ENCODE results near the gene ZNF592. TPM values are rescaled to one million over a fixed set of nuclear protein-coding genes. Genes with fewer than 3 reads are reported as not detected.

Gene ZNF592
- polyA plus RNA-seq, 1 donor (not counting 4 experiments of a cell fraction or from before 2014, with no cell fraction given): 4.1 TPM

- no peaks in the 10 kb centered on the region for H3K9me1 ChIP-seq (ENCODE audit: control insufficient read depth, extremely low read depth, insufficient read depth, low read length)
- no peak overlapping the region for H3K9ac ChIP-seq (ENCODE audit: control insufficient read depth, extremely low read depth, insufficient read depth, low read length)
- H3K4me1 ChIP-seq (ENCODE audit: control insufficient read depth, extremely low read depth, insufficient read depth, low read length): no peaks in the 10 kb centered on the region
- no peak for DNase-seq (ENCODE audit: low read depth, low spot score)
- peaks cover 23 to 31% of the 10 kb centered on the region in 2 experiments for H3K36me3 ChIP-seq (ENCODE audit: control insufficient read depth in 2 of 2, extremely low read depth in 1 of 2, insufficient read depth in 2 of 2, low read length in 2 of 2)
- H4K20me1 ChIP-seq (ENCODE audit: control insufficient read depth, extremely low read depth, insufficient read depth, low read length): peaks cover 3% of the 10 kb centered on the region
- FAIRE-seq: no peak
- no peak overlapping the region for H2AFZ ChIP-seq (ENCODE audit: control insufficient read depth, low read length)
- no peak overlapping the region for H3K4me3 ChIP-seq (ENCODE audit: control insufficient read depth in 2 of 3, extremely low read depth in 1 of 3, insufficient read depth in 2 of 3, low read depth in 1 of 3, low read length in 3 of 3)
- TF ChIP-seq CTCF (optimal IDR thresholded peaks at IDR 0.05 in 1 of 3, IDR thresholded peaks at IDR 0.05 in 1 of 3, conservative IDR thresholded peaks at IDR 0.05 in 1 of 3; ENCODE audit: extremely low read depth in 1 of 3, insufficient read depth in 2 of 3, low read length in 3 of 3) (no peak), EZH2 (IDR thresholded peaks at IDR 0.05; ENCODE audit: low read length) (no peak)
- H3K27ac ChIP-seq (ENCODE audit: control insufficient read depth, insufficient read depth, low read length): no peak overlapping the region
- H3K4me2 ChIP-seq (ENCODE audit: control insufficient read depth, extremely low read depth, insufficient read depth, low read depth, low read length): no peak overlapping the region
- peaks cover 43% of the 10 kb centered on the region for H3K79me2 ChIP-seq (ENCODE audit: control insufficient read depth, insufficient read depth, low read length)
- no peaks in the 10 kb centered on the region for H3K9me3 ChIP-seq (ENCODE audit: control insufficient read depth, low read depth, low read length)
- dilution Hi-C loops (cut with MboI; ENCODE audit: extremely low pct_ligation_motif_present, low sequenced_read_pairs): no loop called here
- H3K27me3 ChIP-seq (ENCODE audit: control insufficient read depth, extremely low read depth, insufficient read depth, low read length): no peaks in the 10 kb centered on the region
Observed at GRCh38 chr15:84784262-84784661, 35.9 kb downstream of the ZNF592 start.

GRCh38 chr15:84785053-84785452 is 36.7 kb downstream of the ZNF592 start:
- no peaks in the 10 kb centered on the region for H3K27me3 ChIP-seq (ENCODE audit: control insufficient read depth, extremely low read depth, insufficient read depth, low read length)
- H3K4me3 ChIP-seq (ENCODE audit: control insufficient read depth in 2 of 3, extremely low read depth in 1 of 3, insufficient read depth in 2 of 3, low read depth in 1 of 3, low read length in 3 of 3): no peak overlapping the region
- TF ChIP-seq EZH2 (IDR thresholded peaks at IDR 0.05; ENCODE audit: low read length): no peak
- no peak for TF ChIP-seq CTCF (optimal IDR thresholded peaks at IDR 0.05 in 1 of 3, IDR thresholded peaks at IDR 0.05 in 1 of 3, conservative IDR thresholded peaks at IDR 0.05 in 1 of 3; ENCODE audit: extremely low read depth in 1 of 3, insufficient read depth in 2 of 3, low read length in 3 of 3)
- peaks cover 48% of the 10 kb centered on the region for H3K79me2 ChIP-seq (ENCODE audit: control insufficient read depth, insufficient read depth, low read length)
- H3K27ac ChIP-seq (ENCODE audit: control insufficient read depth, insufficient read depth, low read length): no peak overlapping the region
- H3K4me2 ChIP-seq (ENCODE audit: control insufficient read depth, extremely low read depth, insufficient read depth, low read depth, low read length): no peak overlapping the region
- peaks cover 3% of the 10 kb centered on the region for H4K20me1 ChIP-seq (ENCODE audit: control insufficient read depth, extremely low read depth, insufficient read depth, low read length)
- H2AFZ ChIP-seq (ENCODE audit: control insufficient read depth, low read length): no peak overlapping the region
- no peaks in the 10 kb centered on the region for H3K9me3 ChIP-seq (ENCODE audit: control insufficient read depth, low read depth, low read length)
- H3K9ac ChIP-seq (ENCODE audit: control insufficient read depth, extremely low read depth, insufficient read depth, low read length): no peak overlapping the region
- H3K9me1 ChIP-seq (ENCODE audit: control insufficient read depth, extremely low read depth, insufficient read depth, low read length): no peaks in the 10 kb centered on the region
- no peaks in the 10 kb centered on the region for H3K4me1 ChIP-seq (ENCODE audit: control insufficient read depth, extremely low read depth, insufficient read depth, low read length)
- dilution Hi-C loops (cut with MboI; ENCODE audit: extremely low pct_ligation_motif_present, low sequenced_read_pairs): no loop called here
- peaks cover 24 to 31% of the 10 kb centered on the region in 2 experiments for H3K36me3 ChIP-seq (ENCODE audit: control insufficient read depth in 2 of 2, extremely low read depth in 1 of 2, insufficient read depth in 2 of 2, low read length in 2 of 2)
- no peak for DNase-seq (ENCODE audit: low read depth, low spot score)
- FAIRE-seq: no peak

Measured in keratinocyte (primary cell).